Neutrophil (primary cell): ENCODE results near the gene ABCB11.

Experiments
- H3K27ac ChIP-seq: fragments of 200-600 bp; sonication (generic); 2 replicates; pipeline ENCODE4 v1.5.1; 2016; ENCODE audit warnings: mild to moderate bottlenecking, moderate library complexity
- H3K27me3 ChIP-seq: fragments of 200-600 bp; sonication (generic); 2 replicates; pipeline ENCODE4 v1.6.0; 2016; ENCODE audit warnings: mild to moderate bottlenecking
- H3K36me3 ChIP-seq: fragments of 200-600 bp; sonication (generic); 2 replicates; pipeline ENCODE4 v1.5.1; 2017
- H3K4me1 ChIP-seq, 2 experiments: fragments of 200-600 bp in 1 of 2; sonication (generic) in 1 of 2; 1 replicate in 1 of 2; 2 replicates in 1 of 2; pipeline versions ENCODE4 v1.5.1 to v1.6.1; 2013 to 2016; ENCODE audit warnings: low read depth in 1 of 2, low read length in 1 of 2, mild to moderate bottlenecking in 1 of 2, moderate library complexity in 1 of 2; ENCODE audit not compliant: control insufficient read depth in 1 of 2, insufficient read depth in 1 of 2
- H3K4me3 ChIP-seq, 2 experiments: fragments of 200-600 bp in 1 of 2; sonication (generic) in 1 of 2; 1 replicate in 1 of 2; 2 replicates in 1 of 2; pipeline ENCODE4 v1.5.1; 2013 to 2016; ENCODE audit warnings: low read depth in 1 of 2, low read length in 1 of 2, mild to moderate bottlenecking in 1 of 2, moderate library complexity in 1 of 2
- H3K9me3 ChIP-seq: fragments of 200-600 bp; sonication (generic); 2 replicates; pipeline ENCODE4 v1.5.1; 2016
- TF ChIP-seq, protein P1 (sequence below): fragments of 200-600 bp; sonication (generic); IDR thresholded peaks from 2 replicates; pipeline ENCODE4 v1.5.1; 2016; ENCODE audit warnings: antibody characterized with exemption

The ABCB11 gene

DNA sequence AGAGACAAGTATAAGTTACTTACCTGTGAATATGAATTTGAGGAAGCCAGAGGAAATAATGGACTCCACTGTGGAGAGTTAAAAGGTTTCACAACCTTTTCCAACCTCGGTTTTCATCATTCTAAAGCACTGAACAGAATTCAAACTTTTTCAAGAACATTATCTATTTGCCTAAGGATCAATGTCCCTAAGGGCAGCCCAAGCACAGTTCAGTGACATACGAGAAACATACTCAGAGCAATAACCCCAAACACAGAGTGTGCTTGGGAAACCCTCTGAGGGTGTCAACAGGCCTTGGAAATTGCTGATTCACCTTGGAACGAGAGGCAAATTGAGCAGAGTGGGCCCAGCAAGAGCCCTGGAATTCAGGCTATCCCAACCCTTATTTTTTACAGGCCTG lies at the start of gene ABCB11:
Gene ABCB11, minus strand, starts transcription at position 123 of the 400 bp plus-strand sequence. CDS start 13,199 bp downstream, outside the sequence.
- Histone ChIP-seq H3K9me3 (no peaks in the 10 kb centered on the region), H3K4me1 (peaks cover 10% of the 10 kb centered on the region in 2 experiments), H3K4me3 (no peak within 1 kb of the TSS), H3K27ac (no peak within 1 kb of the TSS), H3K36me3 (no peaks in the 10 kb centered on the region), H3K27me3 (no peaks in the 10 kb centered on the region)
- TF ChIP-seq, protein P1, sequence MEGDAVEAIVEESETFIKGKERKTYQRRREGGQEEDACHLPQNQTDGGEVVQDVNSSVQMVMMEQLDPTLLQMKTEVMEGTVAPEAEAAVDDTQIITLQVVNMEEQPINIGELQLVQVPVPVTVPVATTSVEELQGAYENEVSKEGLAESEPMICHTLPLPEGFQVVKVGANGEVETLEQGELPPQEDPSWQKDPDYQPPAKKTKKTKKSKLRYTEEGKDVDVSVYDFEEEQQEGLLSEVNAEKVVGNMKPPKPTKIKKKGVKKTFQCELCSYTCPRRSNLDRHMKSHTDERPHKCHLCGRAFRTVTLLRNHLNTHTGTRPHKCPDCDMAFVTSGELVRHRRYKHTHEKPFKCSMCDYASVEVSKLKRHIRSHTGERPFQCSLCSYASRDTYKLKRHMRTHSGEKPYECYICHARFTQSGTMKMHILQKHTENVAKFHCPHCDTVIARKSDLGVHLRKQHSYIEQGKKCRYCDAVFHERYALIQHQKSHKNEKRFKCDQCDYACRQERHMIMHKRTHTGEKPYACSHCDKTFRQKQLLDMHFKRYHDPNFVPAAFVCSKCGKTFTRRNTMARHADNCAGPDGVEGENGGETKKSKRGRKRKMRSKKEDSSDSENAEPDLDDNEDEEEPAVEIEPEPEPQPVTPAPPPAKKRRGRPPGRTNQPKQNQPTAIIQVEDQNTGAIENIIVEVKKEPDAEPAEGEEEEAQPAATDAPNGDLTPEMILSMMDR, result no peak

DNA sequence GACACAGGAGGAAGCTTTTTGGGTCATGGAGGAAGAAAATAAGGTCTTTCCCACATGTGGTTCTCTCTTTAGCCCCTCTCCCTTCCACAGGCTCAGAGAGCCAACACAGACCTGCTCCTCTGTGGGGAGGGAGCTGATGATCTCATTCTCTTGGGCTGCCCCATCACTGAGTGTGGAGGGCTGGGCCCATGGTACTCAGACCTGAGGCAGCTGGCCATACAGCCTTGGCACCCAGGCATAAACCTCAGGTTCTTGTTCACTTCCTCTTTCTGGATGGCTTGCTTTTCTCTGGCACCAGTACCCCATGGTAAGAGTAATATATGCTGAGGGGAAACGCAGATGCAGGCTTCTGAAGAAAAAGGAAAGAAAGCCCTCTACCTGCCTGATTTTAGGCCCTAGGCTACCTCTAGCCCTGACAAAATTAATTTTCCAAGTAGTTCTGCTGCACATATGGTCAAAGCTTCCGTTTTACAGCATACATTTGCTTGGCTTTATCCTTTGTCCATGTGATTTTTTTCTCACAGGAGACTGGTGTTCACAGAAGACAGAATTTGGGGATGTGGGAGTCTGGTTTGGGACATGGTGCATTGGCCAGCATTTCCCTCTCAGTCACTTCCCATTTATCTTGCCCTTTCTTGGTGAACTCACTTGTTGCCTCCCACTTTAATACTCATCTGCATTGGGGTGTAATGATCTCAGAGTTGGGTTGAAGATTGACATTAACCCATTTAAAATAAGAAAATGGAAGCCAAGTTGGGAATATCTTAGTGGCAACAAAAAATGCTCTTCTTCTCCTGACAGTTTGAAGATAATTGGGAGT lies 49.3 kb upstream of the ABCB11 start:
- Histone ChIP-seq H3K27ac (peak overlapping the region; percentile 76), H3K9me3 (no peaks in the 10 kb centered on the region), H3K27me3 (no peaks in the 10 kb centered on the region), H3K4me1 (peaks cover 75 to 81% of the 10 kb centered on the region in 2 experiments), H3K36me3 (no peaks in the 10 kb centered on the region), H3K4me3 (peak overlapping the region; percentile 10 to 11)
- TF ChIP-seq, protein P1, result no peak

DNA sequence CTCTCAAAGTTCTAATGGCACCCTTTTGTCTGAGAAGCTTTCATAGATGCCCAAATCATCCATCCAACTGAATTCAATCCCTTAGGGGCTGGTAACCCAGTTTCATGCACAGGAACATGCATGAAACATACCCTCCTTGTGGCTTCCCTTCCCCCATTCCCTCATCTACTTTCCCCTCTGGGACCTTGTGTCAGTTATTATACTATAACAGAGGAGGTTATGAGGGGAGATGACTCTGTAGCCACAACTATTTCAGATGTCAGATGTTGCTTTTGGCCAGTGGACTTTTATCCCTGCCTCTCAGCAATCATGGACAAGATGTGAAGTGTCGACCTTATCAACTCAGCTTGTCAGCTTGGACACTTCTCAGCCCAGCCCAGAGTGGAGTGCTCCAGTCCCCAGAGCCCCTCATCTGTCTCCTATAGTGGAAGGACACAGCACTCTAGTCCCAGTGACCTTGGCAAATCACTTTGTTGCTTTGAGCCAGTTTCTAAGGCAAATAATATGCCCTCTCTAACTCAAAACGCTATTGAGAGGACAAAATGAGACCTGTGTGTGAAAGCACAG lies 46.6 kb upstream of the ABCB11 start:
- H3K4me3 ChIP-seq, result no peak overlapping the region
- H3K36me3 ChIP-seq, result no peaks in the 10 kb centered on the region
- H3K4me1 ChIP-seq, result peaks cover 69 to 81% of the 10 kb centered on the region in 2 experiments
- H3K9me3 ChIP-seq, result no peaks in the 10 kb centered on the region
- peak overlapping the region; percentile 5 for H3K27ac ChIP-seq
- TF ChIP-seq, protein P1, result no peak
- no peaks in the 10 kb centered on the region for H3K27me3 ChIP-seq

DNA sequence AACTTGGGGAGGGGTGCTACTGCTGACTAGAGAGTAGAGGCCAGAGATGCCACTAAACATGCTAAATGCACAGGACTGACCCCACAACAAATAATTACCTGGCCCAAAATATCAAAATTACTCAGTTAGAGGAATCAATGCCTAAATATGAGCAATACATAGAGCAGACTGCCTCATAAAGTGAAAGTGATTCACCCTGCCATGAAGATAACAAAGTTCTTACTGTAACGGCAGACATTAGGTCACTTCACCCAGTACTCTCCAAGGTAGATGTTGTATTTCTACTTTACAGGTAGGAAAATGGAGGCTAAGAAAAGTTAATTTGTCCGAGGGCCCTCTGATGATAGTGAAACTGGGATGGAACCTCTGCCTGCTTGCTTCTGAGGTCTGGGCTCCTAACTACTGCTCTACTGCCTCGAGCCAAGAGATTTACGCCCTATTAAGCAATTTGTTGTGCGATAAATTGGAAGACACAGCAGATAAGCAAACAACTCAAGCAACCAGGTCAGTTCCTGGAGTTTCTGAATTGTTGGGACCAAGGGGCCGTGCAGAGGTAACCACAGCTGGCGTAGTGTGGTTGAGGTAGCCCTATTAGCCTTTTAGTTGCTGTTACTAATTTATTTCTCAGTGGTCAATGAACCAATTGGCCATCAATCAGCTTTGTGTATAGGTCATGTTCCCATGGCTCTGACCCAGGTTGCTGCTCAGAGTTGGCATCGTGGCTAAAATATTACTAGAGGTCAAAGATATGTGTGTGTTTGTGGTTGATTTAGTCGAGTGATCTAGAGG lies 43.0 kb upstream of the ABCB11 start:
- Histone ChIP-seq H3K4me1 (peaks cover 69 to 83% of the 10 kb centered on the region in 2 experiments), H3K9me3 (no peaks in the 10 kb centered on the region), H3K4me3 (no peak overlapping the region), H3K27ac (peak overlapping the region; percentile 89), H3K27me3 (no peaks in the 10 kb centered on the region), H3K36me3 (no peaks in the 10 kb centered on the region)
- TF ChIP-seq, protein P1, result no peak

DNA sequence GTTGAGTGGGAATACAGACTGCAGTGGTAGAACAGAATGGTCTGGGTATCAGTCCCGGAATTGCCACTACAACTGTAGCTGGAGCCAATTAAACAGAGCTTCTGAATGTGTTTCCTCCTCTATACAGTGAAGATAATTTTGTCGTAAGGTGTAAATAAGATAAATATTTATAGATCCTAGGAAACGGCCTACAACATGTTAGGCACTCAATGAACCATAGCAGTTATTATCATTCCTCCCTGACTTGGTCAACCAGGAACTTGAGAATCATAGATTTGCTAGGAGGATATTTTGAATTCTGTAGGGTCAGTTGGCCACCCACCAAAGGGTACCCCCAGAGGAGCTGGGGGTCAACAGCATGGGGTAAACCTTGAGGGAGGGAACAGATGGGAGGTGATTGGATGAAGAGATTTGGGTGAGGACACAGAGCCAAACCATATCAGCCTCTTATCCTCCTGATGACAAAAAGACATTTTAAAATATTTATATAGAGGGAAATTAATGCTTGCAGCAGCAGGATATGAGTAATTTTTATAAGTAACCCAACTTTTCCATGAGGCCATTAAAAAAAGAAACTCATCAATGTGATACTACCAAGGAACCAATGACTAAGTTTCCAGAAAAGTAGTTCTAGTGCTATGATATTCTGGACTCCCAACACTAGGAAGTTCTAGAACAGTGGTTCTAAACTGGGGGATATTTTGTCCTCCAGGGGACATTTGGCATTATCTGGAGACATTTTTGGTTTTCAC lies 42.3 kb upstream of the ABCB11 start:
- Histone ChIP-seq H3K4me1 (peaks cover 69 to 83% of the 10 kb centered on the region in 2 experiments), H3K27ac (peak overlapping the region; percentile 89), H3K36me3 (no peaks in the 10 kb centered on the region), H3K27me3 (no peaks in the 10 kb centered on the region), H3K4me3 (peak overlapping the region; percentile 41 to 58), H3K9me3 (no peaks in the 10 kb centered on the region)
- TF ChIP-seq, protein P1, result no peak
